HEK293 (cell line): ENCODE results near the gene PRCC.

Experiments used
- ZBTB7A ChIP-seq: fragments of 450-650 bp; formaldehyde crosslinking; IDR thresholded peaks from 2 replicates; pipeline ENCODE4 v1.5.1; 2016; ENCODE audit warnings: low read depth, missing biosample characterization, missing genetic modification characterization
- ZNF221 ChIP-seq: fragments of 450-650 bp; formaldehyde crosslinking; IDR thresholded peaks from 2 replicates; pipeline ENCODE4 v1.5.1; 2017; ENCODE audit warnings: missing biosample characterization, missing genetic modification characterization, borderline replicate concordance

GRCh38 chr1:156804026-156804425, 36.7 kb downstream of the PRCC start:
- no peak for TF ChIP-seq ZNF221 (tag by site-specific recombination)
- TF ChIP-seq ZBTB7A, result no peak
